Mucosa of descending colon (tissue), 3 donors: ENCODE results near the gene GMPR2. TPM values are rescaled to one million over a fixed set of nuclear protein-coding genes. Genes with fewer than 3 reads are reported as not detected.

Source experiments
- ATAC-seq: fragments of 200-7000 bp; cut with Tn5 transposase; one replicate; pipeline ENCODE4 v1.9.1; 2020; ENCODE audit warnings: mild to moderate bottlenecking, moderate library complexity
- DNase-seq, 3 donors: peaks; one replicate each; pipeline ENCODE4 v3.0.0-alpha.2; 2020
- H3K36me3 ChIP-seq: fragments of 200-600 bp; one replicate; pipeline ENCODE4 v1.8.0; 2021; ENCODE audit warnings: low read depth, mild to moderate bottlenecking
- H3K4me1 ChIP-seq: fragments of 200-600 bp; one replicate; pipeline ENCODE4 v1.8.0; 2021; ENCODE audit warnings: low read depth, mild to moderate bottlenecking
- H3K4me3 ChIP-seq: fragments of 200-600 bp; one replicate; pipeline ENCODE4 v1.8.0; 2021; ENCODE audit warnings: mild to moderate bottlenecking
- H3K9me3 ChIP-seq: fragments of 200-600 bp; one replicate; pipeline ENCODE4 v1.8.0; 2021; ENCODE audit warnings: mild to moderate bottlenecking
- CTCF ChIP-seq: fragments of 200-600 bp; IDR thresholded peaks from one replicate; pipeline ENCODE4 v1.8.0; 2022; ENCODE audit warnings: antibody characterized with exemption, mild to moderate bottlenecking
- intact Hi-C, 2 donors: fragments of 100-400 bp; cut with DNase I in 1 of 2; cut with micrococcal nuclease in 1 of 2; formaldehyde crosslinking; loops; one replicate each; pipeline versions ENCODE4 v1.11.0 to v1.11.1; 2022; cut with DNase I, micrococcal nuclease
- total RNA-seq, 3 donors: library from RNA; stranded (reverse); fragmentation: NEBNext Ultra II Directional in 2 of 3; extraction: Animal tissue kit (Norgen Biotek cat#: 25700) in 2 of 3; gene quantifications; one replicate each; pipeline versions ENCODE4 v1.2.1 to v1.2.4, GENCODE V29; 2021 to 2023
- donor health status: DM: no; HTN: no; CAD: no; lungs with moderate emphysema.
- donor health status: DM: no; HTN: no; CAD: no.
- donor health status: DM: no; HTN: yes; CAD: no.

The GMPR2 gene
- total RNA-seq, 3 donors from 2014 or later = 59.7 to 83.5 (median 61.6) TPM

DNA sequence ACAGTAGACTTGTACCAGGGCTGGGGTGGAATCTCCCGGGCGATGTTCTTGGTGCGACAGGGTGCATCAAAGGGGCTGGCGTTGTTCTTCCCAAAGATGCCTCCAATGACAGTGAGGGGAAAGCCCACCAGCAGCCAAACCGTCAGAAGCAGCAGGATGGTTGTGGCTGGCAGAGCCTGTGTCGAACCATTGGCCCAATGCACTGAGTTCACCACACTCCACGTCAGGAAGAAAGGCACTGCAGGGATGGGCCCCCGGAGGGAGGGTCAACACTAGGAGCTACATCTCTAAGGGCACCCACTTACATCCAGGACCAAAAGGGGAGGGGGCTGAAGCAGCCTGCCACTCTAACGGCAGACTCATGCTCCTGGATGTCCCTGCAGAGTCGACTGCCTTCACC lies 42.3 kb upstream of the GMPR2 start:
- Histone ChIP-seq H3K36me3 (no peaks in the 10 kb centered on the region), H3K9me3 (no peaks in the 10 kb centered on the region), H3K4me1 (peaks cover 12% of the 10 kb centered on the region), H3K4me3 (no peak overlapping the region)
- no peak for TF ChIP-seq CTCF
- DNase-seq = no peak
- intact Hi-C loops = no loop called here
- ATAC-seq = no peak

GRCh38 chr14:24192933-24193332 lies 39.8 kb upstream of the GMPR2 start:
- TF ChIP-seq CTCF = no peak
- H3K4me3 ChIP-seq = no peak overlapping the region
- no peaks in the 10 kb centered on the region for H3K36me3 ChIP-seq
- ATAC-seq (no peak), DNase-seq (no peak)
- peaks cover 16% of the 10 kb centered on the region for H3K4me1 ChIP-seq
- intact Hi-C loops = no loop called here
- no peaks in the 10 kb centered on the region for H3K9me3 ChIP-seq

DNA sequence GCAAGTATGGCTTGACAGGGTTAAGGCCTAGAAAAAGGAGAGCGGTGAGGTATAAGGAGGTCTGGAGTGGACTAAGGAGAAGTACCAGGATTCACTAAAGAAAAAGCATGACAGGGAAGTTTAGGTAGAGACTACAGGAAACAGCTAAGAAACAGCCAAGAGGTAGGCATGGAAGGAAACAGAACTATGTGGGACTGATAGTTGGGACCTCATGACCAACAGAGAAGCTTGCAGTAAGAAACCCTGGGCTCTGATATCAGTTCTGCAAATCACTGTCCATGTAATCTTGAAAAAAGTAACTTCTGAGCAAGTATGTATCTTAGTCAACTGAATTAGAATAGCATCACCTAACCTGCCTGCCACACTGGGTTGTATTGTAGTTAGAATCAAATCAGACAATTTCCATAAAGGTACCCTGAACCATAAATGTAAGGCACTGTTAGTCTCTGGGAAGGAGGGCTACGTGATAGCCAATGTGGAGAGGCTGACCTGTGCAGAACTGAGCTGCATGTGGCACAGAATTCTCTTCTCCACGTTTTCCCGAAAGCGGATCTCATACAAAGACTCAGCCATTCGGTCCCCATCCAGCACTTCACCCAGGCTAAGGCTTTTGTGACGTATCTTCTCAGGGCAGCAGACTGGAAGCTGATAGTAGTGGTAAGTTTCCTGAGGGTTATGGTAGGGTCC lies 38.4 kb upstream of the GMPR2 start:
- peaks cover 25% of the 10 kb centered on the region for H3K4me1 ChIP-seq
- TF ChIP-seq CTCF = no peak
- no peaks in the 10 kb centered on the region for H3K9me3 ChIP-seq
- DNase-seq (no peak), ATAC-seq (no peak)
- H3K36me3 ChIP-seq = no peaks in the 10 kb centered on the region
- intact Hi-C loops = no loop called here
- H3K4me3 ChIP-seq = no peak overlapping the region

DNA sequence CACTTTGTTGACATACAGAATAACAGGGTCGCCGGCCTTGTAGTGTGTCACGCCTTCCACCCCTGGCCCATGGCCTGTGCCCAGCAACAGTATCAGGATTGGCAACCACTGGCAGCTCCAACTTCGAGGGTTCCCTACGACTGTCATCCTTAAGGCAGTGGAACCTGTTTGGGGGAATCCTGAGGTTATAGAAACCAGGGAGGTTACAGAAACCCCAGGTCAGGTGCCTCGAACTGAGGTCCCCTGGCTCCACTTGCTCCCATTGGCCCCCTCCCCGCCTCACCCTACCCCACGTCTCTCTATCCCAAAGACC lies 37.9 kb upstream of the GMPR2 start:
- ATAC-seq = no peak
- TF ChIP-seq CTCF = no peak
- intact Hi-C loops = no loop called here
- Histone ChIP-seq H3K9me3 (no peaks in the 10 kb centered on the region), H3K4me3 (peak overlapping the region; percentile 82), H3K36me3 (no peaks in the 10 kb centered on the region), H3K4me1 (peaks cover 25% of the 10 kb centered on the region)
- DNase-seq = no peak

GRCh38 chr14:24195186-24196070 lies 37.3 kb upstream of the GMPR2 start, which contains the start of gene TM9SF1:
TSS of gene TM9SF1 (minus strand) at chr14:24195441. CDS start at chr14:24195019, 422 bp downstream.
- ATAC-seq (peak; percentile 96), DNase-seq (peak; percentile 90 to 94 (median 92))
- Histone ChIP-seq H3K4me3 (peak within 1 kb of the TSS; percentile 82), H3K9me3 (no peaks in the 10 kb centered on the region), H3K4me1 (peaks cover 25% of the 10 kb centered on the region), H3K36me3 (no peaks in the 10 kb centered on the region)
- no peak for TF ChIP-seq CTCF
- intact Hi-C loops = no loop called here
